Measurements from ENCODE around the gene GLRA2. TPM values are rescaled to one million over a fixed set of nuclear protein-coding genes. Genes with fewer than 3 reads are reported as not detected.
A peak's percentile ranks its signal among the peaks of the same experiment; 100 is the strongest.
"Not testable (repeated sequence)": the region's sequence is repeated elsewhere in the genome, so short reads cannot be mapped to it uniquely, and the experiment has no call there.

Gene GLRA2
- total RNA-seq, 1 donor from 2014 or later: not detected

DNA sequence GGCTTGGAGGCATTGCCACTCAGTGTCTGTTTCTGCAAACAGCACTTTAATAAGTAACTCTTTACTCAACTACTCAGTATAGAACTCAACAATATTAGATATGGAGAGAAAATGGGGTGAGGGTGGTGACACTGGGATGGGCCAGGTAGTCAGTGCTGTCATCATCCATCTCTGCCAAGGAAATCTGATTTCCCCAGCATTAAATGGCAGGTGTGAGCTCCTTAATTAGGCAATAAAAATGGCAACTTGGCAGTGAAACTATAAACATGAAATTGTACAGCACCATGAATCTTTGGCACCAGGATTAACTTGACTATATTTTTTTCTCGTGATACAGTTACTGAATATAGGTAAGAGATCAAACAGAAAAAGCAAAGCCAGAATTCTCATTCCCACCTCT is 146.2 kb downstream of the GLRA2 start:
- H3K4me1 ChIP-seq: no peaks in the 10 kb centered on the region
- H3K27me3 ChIP-seq (ENCODE audit: low read depth): no peaks in the 10 kb centered on the region
- H3K36me3 ChIP-seq: no peaks in the 10 kb centered on the region
- no peak overlapping the region for H3K4me3 ChIP-seq
- no peaks in the 10 kb centered on the region for H3K9me3 ChIP-seq (replicated peaks)
- no peak overlapping the region for H3K27ac ChIP-seq (replicated peaks)
- intact Hi-C loops (cut with micrococcal nuclease): no loop called here
- no peak for DNase-seq
- TF ChIP-seq, protein P1, sequence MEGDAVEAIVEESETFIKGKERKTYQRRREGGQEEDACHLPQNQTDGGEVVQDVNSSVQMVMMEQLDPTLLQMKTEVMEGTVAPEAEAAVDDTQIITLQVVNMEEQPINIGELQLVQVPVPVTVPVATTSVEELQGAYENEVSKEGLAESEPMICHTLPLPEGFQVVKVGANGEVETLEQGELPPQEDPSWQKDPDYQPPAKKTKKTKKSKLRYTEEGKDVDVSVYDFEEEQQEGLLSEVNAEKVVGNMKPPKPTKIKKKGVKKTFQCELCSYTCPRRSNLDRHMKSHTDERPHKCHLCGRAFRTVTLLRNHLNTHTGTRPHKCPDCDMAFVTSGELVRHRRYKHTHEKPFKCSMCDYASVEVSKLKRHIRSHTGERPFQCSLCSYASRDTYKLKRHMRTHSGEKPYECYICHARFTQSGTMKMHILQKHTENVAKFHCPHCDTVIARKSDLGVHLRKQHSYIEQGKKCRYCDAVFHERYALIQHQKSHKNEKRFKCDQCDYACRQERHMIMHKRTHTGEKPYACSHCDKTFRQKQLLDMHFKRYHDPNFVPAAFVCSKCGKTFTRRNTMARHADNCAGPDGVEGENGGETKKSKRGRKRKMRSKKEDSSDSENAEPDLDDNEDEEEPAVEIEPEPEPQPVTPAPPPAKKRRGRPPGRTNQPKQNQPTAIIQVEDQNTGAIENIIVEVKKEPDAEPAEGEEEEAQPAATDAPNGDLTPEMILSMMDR (IDR thresholded peaks at IDR 0.05; ENCODE audit: borderline replicate concordance): no peak

DNA sequence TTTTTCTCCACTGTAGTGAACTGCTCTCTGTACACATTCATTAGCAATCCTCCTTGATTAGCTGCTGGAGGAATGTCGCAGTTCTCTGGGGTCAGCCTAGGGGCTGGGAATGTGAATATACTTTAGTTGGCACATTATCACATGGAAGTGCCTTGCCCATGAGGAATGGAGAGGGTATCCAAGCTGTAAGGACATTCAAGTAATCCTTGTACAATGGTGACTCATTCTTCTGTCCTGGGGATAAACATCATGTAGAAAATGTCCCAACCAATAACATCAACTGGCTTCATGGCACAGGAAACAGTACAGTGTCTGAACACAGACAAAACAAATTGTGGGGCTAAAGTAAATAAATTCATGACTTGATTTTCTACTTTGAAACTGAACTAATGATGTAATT is 147.1 kb downstream of the GLRA2 start:
- H3K27ac ChIP-seq (replicated peaks): no peak overlapping the region
- no peaks in the 10 kb centered on the region for H3K36me3 ChIP-seq
- H3K27me3 ChIP-seq (ENCODE audit: low read depth): no peaks in the 10 kb centered on the region
- H3K4me3 ChIP-seq: no peak overlapping the region
- H3K9me3 ChIP-seq (replicated peaks): no peaks in the 10 kb centered on the region
- intact Hi-C loops (cut with micrococcal nuclease): no loop called here
- no peak for DNase-seq
- TF ChIP-seq, protein P1 (IDR thresholded peaks at IDR 0.05; ENCODE audit: borderline replicate concordance): no peak
- no peaks in the 10 kb centered on the region for H3K4me1 ChIP-seq

DNA sequence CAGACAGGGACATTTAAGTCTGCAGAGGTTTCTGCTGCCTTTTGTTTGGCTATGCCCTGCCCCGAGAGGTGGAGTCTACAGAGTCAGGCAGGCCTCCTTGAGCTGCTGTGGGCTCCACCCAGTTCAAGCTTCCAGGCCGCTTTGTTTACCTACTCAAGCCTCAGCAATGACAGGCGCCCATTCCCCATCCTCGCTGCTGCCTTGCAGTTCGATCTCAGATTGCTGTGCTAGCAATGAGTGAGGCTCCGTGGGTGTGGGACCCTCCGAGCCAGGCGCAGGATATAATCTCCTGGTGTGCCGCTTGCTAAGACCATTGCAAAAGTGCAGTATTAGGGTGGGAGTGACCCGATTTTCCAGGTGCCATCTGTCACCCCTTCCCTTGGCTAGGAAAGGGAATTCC is 159.0 kb downstream of the GLRA2 start:
- H3K36me3 ChIP-seq; H3K27ac ChIP-seq (replicated peaks); intact Hi-C loops (cut with micrococcal nuclease); H3K27me3 ChIP-seq (ENCODE audit: low read depth); H3K4me1 ChIP-seq; H3K9me3 ChIP-seq (replicated peaks); H3K4me3 ChIP-seq; DNase-seq: not testable (repeated sequence)

DNA sequence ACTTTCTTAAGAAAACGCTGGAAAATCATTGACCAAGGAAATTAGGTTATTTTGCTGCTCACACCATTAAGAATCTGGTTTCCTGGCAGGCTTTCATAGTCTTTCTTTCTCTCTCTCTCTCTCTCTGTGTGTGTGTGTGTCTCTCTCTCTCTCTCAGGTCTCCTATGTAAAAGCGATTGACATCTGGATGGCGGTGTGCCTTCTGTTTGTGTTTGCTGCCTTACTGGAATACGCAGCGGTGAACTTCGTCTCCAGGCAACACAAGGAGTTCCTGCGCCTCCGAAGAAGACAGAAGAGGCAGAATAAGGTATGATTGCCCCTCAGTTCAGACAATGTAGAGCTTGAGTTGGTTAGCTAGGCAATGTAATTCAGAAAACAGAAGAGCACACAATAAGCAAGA is 161.2 kb downstream of the GLRA2 start:
- DNase-seq: no peak
- no peak overlapping the region for H3K27ac ChIP-seq (replicated peaks)
- H3K36me3 ChIP-seq: no peaks in the 10 kb centered on the region
- H3K4me3 ChIP-seq: no peak overlapping the region
- no peaks in the 10 kb centered on the region for H3K27me3 ChIP-seq (ENCODE audit: low read depth)
- no peaks in the 10 kb centered on the region for H3K4me1 ChIP-seq
- H3K9me3 ChIP-seq (replicated peaks): no peaks in the 10 kb centered on the region
- TF ChIP-seq, protein P1 (IDR thresholded peaks at IDR 0.05; ENCODE audit: borderline replicate concordance): no peak
- intact Hi-C loops (cut with micrococcal nuclease): no loop called here

DNA sequence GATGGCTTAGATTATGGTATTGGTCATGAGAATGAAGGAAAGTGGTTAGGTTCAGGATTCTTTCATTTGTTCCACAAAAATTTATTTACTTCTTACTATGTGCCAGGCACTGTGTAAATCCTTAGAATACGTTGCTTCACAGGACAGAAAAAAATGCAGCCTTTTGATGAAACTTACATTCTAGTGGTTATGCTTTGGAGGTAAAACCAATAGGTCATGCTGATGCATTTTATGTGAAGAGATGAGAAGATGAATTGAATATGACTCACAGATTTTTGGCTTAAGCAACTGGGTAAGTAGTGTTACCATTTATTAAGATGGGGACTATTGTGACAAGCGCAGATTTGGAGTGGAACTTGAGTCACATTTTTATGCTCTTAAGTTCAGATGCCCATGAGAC is 165.3 kb downstream of the GLRA2 start:
- Histone ChIP-seq H3K4me3 (no peak overlapping the region), H3K27ac (replicated peaks) (no peak overlapping the region), H3K4me1 (no peaks in the 10 kb centered on the region), H3K27me3 (ENCODE audit: low read depth) (no peaks in the 10 kb centered on the region), H3K36me3 (no peaks in the 10 kb centered on the region), H3K9me3 (replicated peaks) (no peaks in the 10 kb centered on the region)
- DNase-seq: no peak
- TF ChIP-seq, protein P1 (IDR thresholded peaks at IDR 0.05; ENCODE audit: borderline replicate concordance): no peak
- intact Hi-C loops (cut with micrococcal nuclease): no loop called here

DNA sequence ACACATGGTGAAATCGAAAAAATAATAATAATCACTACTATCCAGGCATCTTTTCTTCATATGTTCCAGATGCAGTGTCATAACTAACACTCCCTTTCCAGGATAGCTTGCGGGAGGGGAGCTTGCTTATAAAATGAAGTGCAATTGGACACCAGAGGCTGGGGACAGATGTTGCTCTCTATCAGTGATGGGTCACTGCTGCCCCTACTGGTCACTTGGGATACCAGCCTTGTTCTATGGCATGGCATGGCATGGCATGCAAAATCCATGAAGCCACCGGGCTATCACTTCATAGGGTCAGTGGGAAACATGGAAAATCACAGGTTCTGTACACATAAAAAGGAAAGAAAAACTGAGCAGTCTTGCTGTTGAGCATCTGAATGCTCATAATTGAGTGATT is 168.1 kb downstream of the GLRA2 start:
- Histone ChIP-seq H3K4me1 (no peaks in the 10 kb centered on the region), H3K4me3 (no peak overlapping the region), H3K36me3 (no peaks in the 10 kb centered on the region), H3K9me3 (replicated peaks) (no peaks in the 10 kb centered on the region), H3K27me3 (ENCODE audit: low read depth) (no peaks in the 10 kb centered on the region), H3K27ac (replicated peaks) (no peak overlapping the region)
- TF ChIP-seq, protein P1 (IDR thresholded peaks at IDR 0.05; ENCODE audit: borderline replicate concordance): peak; percentile 32
- intact Hi-C loops (cut with micrococcal nuclease): no loop called here
- DNase-seq: no peak
